Tibial nerve (tissue), 4 donors: ENCODE results near the gene NBAS. TPM values are rescaled to one million over a fixed set of nuclear protein-coding genes. Genes with fewer than 3 reads are reported as not detected.

ENCODE experiments used
- DNase-seq, 2 donors: peaks; one replicate each; pipeline ENCODE4 v3.0.0-alpha.2; 2019; ENCODE audit warnings: low spot score in 2 of 2
- H3K27ac ChIP-seq, 4 donors: fragments of 200-600 bp; sonication (generic) in 3 of 4; one replicate each; pipeline ENCODE4 v1.5.1; 2017 to 2019; ENCODE audit warnings: mild to moderate bottlenecking in 1 of 4
- H3K27me3 ChIP-seq, 2 donors: fragments of 200-600 bp; sonication (generic) in 1 of 2; one replicate each; pipeline versions ENCODE4 v1.5.1 to v1.6.0; 2017 to 2019
- H3K36me3 ChIP-seq, 3 donors: fragments of 200-600 bp; sonication (generic); one replicate each; pipeline ENCODE4 v1.5.1; 2018 to 2019
- H3K4me1 ChIP-seq, 4 donors: fragments of 200-600 bp; sonication (generic) in 3 of 4; one replicate each; pipeline ENCODE4 v1.5.1; 2017 to 2019
- H3K4me3 ChIP-seq, 4 donors: fragments of 200-600 bp; sonication (generic) in 3 of 4; one replicate each; pipeline ENCODE4 v1.5.1; 2017 to 2019; ENCODE audit warnings: mild to moderate bottlenecking in 1 of 4, moderate library complexity in 1 of 4
- H3K9me3 ChIP-seq, 4 donors: fragments of 200-600 bp; sonication (generic) in 3 of 4; one replicate each; pipeline ENCODE4 v1.5.1; 2017 to 2019
- EP300 ChIP-seq, 2 donors: sonication (generic); formaldehyde crosslinking; IDR thresholded peaks; one replicate each; pipeline ENCODE4 v1.6.1; 2017; ENCODE audit warnings: antibody characterized with exemption in 2 of 2, mild to moderate bottlenecking in 1 of 2
- POLR2A ChIP-seq, 2 donors: fragments of 450-650 bp; IDR thresholded peaks; one replicate each; pipeline ENCODE4 v1.6.1; 2017; ENCODE audit warnings: antibody characterized with exemption in 2 of 2, mild to moderate bottlenecking in 2 of 2, moderate library complexity in 2 of 2
- WGBS, 2 donors: methylation state at CpG; one replicate each; pipeline ENCODE4 v1.1.5; 2018; 5-methylcytosine and 5-hydroxymethylcytosine counted together
- total RNA-seq, 4 donors: library from RNA; depleted of rRNA; stranded (reverse); fragments of >200 nt; gene quantifications; one replicate each; pipeline ENCODE4 v1.1.0, GENCODE V29; 2016
- TF ChIP-seq, protein P1 (sequence below), 5 experiments: fragments of 200-600 bp in 3 of 5; fragments of 450-650 bp in 2 of 5; sonication (generic) in 3 of 5; IDR thresholded peaks; one replicate each; pipeline ENCODE4 v1.5.1; 2016 to 2019; ENCODE audit warnings: antibody characterized with exemption in 5 of 5, mild to moderate bottlenecking in 3 of 5, moderate library complexity in 2 of 5

Gene NBAS
- total RNA-seq, 4 donors from 2014 or later, result 49.0 to 59.1 (median 55.1) TPM

DNA sequence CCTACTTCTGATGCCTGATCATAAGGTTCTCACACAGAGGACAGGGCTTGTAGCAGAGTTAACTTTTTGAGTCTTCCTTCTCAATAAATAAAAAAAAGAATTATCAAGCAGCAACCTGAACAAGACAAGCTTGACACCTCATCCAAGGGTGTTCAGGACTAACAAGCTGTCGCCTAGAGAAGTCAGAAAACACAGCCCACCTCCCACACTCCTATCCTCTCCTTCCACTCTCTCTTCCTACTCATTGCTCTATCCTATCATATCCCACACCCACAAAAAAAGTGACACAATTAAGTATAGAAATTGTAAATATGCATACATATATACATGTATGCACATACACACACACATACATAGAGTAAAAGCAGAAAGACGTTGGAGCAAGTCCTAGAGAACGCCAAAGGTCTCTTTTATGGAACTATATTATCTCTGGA, 5.4 kb downstream of the NBAS start:
- DNase-seq, result no peak
- Histone ChIP-seq H3K27ac (no peak overlapping the region), H3K27me3 (no peaks in the 10 kb centered on the region), H3K36me3 (peaks cover 0 to 39% (median 0%) of the 10 kb centered on the region in 3 donors), H3K4me1 (peaks cover 0 to 26% (median 9%) of the 10 kb centered on the region in 4 donors), H3K4me3 (no peak overlapping the region), H3K9me3 (no peaks in the 10 kb centered on the region)
- 79 to 90% methylated on average over 3 of the region's 3 CpGs for WGBS, 2 donors
- TF ChIP-seq, protein P1, sequence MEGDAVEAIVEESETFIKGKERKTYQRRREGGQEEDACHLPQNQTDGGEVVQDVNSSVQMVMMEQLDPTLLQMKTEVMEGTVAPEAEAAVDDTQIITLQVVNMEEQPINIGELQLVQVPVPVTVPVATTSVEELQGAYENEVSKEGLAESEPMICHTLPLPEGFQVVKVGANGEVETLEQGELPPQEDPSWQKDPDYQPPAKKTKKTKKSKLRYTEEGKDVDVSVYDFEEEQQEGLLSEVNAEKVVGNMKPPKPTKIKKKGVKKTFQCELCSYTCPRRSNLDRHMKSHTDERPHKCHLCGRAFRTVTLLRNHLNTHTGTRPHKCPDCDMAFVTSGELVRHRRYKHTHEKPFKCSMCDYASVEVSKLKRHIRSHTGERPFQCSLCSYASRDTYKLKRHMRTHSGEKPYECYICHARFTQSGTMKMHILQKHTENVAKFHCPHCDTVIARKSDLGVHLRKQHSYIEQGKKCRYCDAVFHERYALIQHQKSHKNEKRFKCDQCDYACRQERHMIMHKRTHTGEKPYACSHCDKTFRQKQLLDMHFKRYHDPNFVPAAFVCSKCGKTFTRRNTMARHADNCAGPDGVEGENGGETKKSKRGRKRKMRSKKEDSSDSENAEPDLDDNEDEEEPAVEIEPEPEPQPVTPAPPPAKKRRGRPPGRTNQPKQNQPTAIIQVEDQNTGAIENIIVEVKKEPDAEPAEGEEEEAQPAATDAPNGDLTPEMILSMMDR (IDR thresholded peaks at IDR 0.05), result no peak
- TF ChIP-seq EP300 (IDR thresholded peaks at IDR 0.05), result no peak
- TF ChIP-seq POLR2A (IDR thresholded peaks at IDR 0.05), result no peak

- no peak for DNase-seq
- WGBS, 2 donors, result 83 to 85% methylated on average over 5 of the region's 5 CpGs
- Histone ChIP-seq H3K4me1 (peaks cover 0 to 19% (median 6%) of the 10 kb centered on the region in 4 donors), H3K9me3 (no peaks in the 10 kb centered on the region), H3K36me3 (peaks cover 0 to 50% (median 0%) of the 10 kb centered on the region in 3 donors), H3K27me3 (no peaks in the 10 kb centered on the region), H3K4me3 (no peak overlapping the region), H3K27ac (no peak overlapping the region)
- TF ChIP-seq, protein P1 (IDR thresholded peaks at IDR 0.05), result no peak
- TF ChIP-seq EP300 (IDR thresholded peaks at IDR 0.05) (no peak), POLR2A (IDR thresholded peaks at IDR 0.05) (no peak)
Measured at GRCh38 chr2:15554525-15555218, 6.5 kb downstream of the NBAS start.

DNA sequence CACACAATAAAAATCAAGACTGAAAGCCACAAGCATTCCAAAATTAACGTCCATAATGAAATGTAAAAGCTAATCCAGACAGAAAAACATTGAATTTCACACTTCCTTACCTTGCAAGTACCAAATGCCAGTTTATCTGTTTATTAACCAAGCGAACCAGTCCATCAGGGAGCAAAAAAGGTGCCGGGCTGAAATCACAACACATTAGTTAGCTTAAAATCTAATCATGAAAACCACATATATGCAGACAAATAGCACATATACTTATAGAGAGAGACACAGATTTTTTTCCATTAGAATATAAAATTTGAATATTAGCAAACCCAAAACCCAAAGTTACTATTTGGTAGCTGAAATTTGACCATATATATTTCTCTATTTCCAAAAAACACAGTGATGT, 7.2 kb downstream of the NBAS start:
- H3K27me3 ChIP-seq, result no peaks in the 10 kb centered on the region
- WGBS, 2 donors, result 83 to 89% methylated on average over 3 of the region's 3 CpGs
- TF ChIP-seq EP300 (IDR thresholded peaks at IDR 0.05) (no peak), POLR2A (IDR thresholded peaks at IDR 0.05) (no peak)
- TF ChIP-seq, protein P1 (IDR thresholded peaks at IDR 0.05), result no peak

DNA sequence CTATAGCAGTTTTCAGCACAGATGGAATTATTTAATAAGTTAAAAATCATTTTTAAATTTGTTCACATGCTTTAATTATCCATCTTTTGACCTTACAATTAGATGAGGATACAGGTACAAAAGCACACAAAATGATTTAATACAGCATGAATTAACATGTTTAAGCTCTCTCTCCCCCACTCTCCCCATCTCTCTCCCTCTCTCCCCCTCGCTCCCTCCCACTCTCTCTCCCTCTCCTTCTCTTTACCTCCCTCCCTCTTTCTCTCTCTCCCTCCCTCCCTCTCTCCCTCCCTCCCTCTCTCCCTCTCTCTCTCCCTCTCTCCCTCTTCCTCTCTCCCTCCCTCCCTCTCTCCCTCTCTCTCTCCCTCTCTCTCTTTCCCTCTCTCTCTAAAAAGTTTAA, 7.6 kb downstream of the NBAS start:
- Histone ChIP-seq H3K36me3 (peaks cover 0 to 61% (median 0%) of the 10 kb centered on the region in 3 donors), H3K27ac (no peak overlapping the region), H3K4me3 (no peak overlapping the region), H3K27me3 (no peaks in the 10 kb centered on the region), H3K4me1 (peaks cover 0 to 9% (median 2%) of the 10 kb centered on the region in 4 donors), H3K9me3 (no peaks in the 10 kb centered on the region)
- no peak for DNase-seq
- TF ChIP-seq POLR2A (IDR thresholded peaks at IDR 0.05), result no peak
- no peak for TF ChIP-seq EP300 (IDR thresholded peaks at IDR 0.05)
- TF ChIP-seq, protein P1 (IDR thresholded peaks at IDR 0.05), result no peak
- whole genome bisulfite sequencing, 2 donors, result 85 to 96% methylated on average over 1 of the region's 1 CpG

More for the DNA sequence above, 7.2 kb downstream of the NBAS start:
- H3K27ac ChIP-seq, result no peak overlapping the region
- H3K4me3 ChIP-seq, result no peak overlapping the region
- H3K4me1 ChIP-seq, result peaks cover 0 to 12% (median 2%) of the 10 kb centered on the region in 4 donors
- DNase-seq, result no peak
- peaks cover 0 to 57% (median 0%) of the 10 kb centered on the region in 3 donors for H3K36me3 ChIP-seq
- H3K9me3 ChIP-seq, result no peaks in the 10 kb centered on the region

DNA sequence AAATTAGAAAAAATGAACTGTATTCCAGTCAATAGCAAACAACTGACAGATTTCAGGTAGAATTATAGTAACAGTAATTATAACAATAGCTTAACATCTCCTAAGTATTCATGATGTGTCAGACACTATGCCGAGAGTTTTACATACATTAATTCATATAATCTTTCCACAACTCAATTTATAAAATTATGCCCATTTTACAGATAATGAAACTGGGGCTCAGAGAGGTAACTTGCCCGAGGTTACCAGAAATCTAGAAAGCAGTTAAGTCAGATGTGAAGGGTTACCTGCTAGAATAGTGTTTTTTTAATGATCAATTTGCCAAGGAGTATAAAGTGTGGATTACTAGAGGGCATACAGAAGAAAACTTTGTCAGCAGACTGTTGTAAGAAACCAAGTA, 12.2 kb downstream of the NBAS start:
- WGBS, 2 donors, result 95 to 96% methylated on average over 2 of the region's 2 CpGs

More for the DNA sequence above, 12.2 kb downstream of the NBAS start:
- no peaks in the 10 kb centered on the region for H3K4me1 ChIP-seq
- peaks cover 0 to 49% (median 0%) of the 10 kb centered on the region in 3 donors for H3K36me3 ChIP-seq
- no peaks in the 10 kb centered on the region for H3K9me3 ChIP-seq
- no peak overlapping the region for H3K4me3 ChIP-seq
- no peak overlapping the region for H3K27ac ChIP-seq
- TF ChIP-seq POLR2A (IDR thresholded peaks at IDR 0.05) (no peak), EP300 (IDR thresholded peaks at IDR 0.05) (no peak)
- TF ChIP-seq, protein P1 (IDR thresholded peaks at IDR 0.05), result no peak
- no peaks in the 10 kb centered on the region for H3K27me3 ChIP-seq
- no peak for DNase-seq
